ENCODE measurements around the gene MRPL21.

The MRPL21 gene

GRCh38 chr11:68854273-68854958 lies 49.2 kb downstream of the MRPL21 start:
- H3K4me1 ChIP-seq (ENCODE audit: low read length): no peaks in the 10 kb centered on the region
- H3K27ac ChIP-seq (ENCODE audit: low read length): no peak overlapping the region
- no peak overlapping the region for H2AFZ ChIP-seq (ENCODE audit: low read length)
- no peak for DNase-seq
- peaks cover 21% of the 10 kb centered on the region for H3K27me3 ChIP-seq (replicated peaks; ENCODE audit: insufficient read depth, low read length)
- H3K36me3 ChIP-seq (replicated peaks; ENCODE audit: insufficient read depth, low read length): no peaks in the 10 kb centered on the region
- no peaks in the 10 kb centered on the region for H3F3A ChIP-seq (ENCODE audit: insufficient read depth, low read length)
- H3K79me2 ChIP-seq (ENCODE audit: low read length): no peaks in the 10 kb centered on the region
- no peak overlapping the region for H3K4me3 ChIP-seq (ENCODE audit: low read length)
- no peaks in the 10 kb centered on the region for H3K9me2 ChIP-seq (replicated peaks; ENCODE audit: insufficient read depth, low read length)
- no peaks in the 10 kb centered on the region for H3K9me3 ChIP-seq (replicated peaks; ENCODE audit: insufficient read depth, low read length)
- no peak overlapping the region for H3K9ac ChIP-seq (ENCODE audit: low read length)
- H3K4me2 ChIP-seq (ENCODE audit: low read depth, low read length): no peak overlapping the region
- no peaks in the 10 kb centered on the region for H4K20me1 ChIP-seq (ENCODE audit: insufficient read depth, low read length)
- TF ChIP-seq EZH2 (optimal IDR thresholded peaks at IDR 0.05; ENCODE audit: low read depth, low read length) (no peak), EZH2phosphoT487 (IDR thresholded peaks at IDR 0.05; ENCODE audit: low read length) (no peak)
- TF ChIP-seq, protein P1, sequence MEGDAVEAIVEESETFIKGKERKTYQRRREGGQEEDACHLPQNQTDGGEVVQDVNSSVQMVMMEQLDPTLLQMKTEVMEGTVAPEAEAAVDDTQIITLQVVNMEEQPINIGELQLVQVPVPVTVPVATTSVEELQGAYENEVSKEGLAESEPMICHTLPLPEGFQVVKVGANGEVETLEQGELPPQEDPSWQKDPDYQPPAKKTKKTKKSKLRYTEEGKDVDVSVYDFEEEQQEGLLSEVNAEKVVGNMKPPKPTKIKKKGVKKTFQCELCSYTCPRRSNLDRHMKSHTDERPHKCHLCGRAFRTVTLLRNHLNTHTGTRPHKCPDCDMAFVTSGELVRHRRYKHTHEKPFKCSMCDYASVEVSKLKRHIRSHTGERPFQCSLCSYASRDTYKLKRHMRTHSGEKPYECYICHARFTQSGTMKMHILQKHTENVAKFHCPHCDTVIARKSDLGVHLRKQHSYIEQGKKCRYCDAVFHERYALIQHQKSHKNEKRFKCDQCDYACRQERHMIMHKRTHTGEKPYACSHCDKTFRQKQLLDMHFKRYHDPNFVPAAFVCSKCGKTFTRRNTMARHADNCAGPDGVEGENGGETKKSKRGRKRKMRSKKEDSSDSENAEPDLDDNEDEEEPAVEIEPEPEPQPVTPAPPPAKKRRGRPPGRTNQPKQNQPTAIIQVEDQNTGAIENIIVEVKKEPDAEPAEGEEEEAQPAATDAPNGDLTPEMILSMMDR (IDR thresholded peaks at IDR 0.05; ENCODE audit: low read length): no peak

DNA sequence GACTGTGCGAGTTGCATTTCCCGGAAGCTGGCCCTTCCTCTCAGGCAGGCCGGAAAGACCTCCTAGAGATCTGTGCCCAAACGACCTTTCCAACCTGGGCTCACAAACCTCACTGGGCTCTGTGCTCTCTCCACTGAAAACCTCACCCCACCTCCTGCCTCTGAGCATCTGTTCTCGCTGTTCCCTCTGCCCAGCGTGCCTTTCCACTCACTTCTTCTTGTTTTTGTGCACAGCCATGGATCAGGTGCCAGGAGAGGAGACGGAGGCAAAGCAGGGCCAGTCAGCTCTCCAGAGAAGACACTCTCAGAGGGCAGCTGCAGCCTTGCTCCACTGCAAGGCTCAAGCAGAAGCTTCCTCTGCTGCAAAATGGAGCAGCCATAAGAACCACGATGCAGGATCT lies 51.0 kb downstream of the MRPL21 start:
- Histone ChIP-seq H3F3A (ENCODE audit: insufficient read depth, low read length) (no peaks in the 10 kb centered on the region), H3K79me2 (ENCODE audit: low read length) (no peaks in the 10 kb centered on the region), H3K4me1 (ENCODE audit: low read length) (no peaks in the 10 kb centered on the region), H3K9me3 (replicated peaks; ENCODE audit: insufficient read depth, low read length) (no peaks in the 10 kb centered on the region), H2AFZ (ENCODE audit: low read length) (no peak overlapping the region), H3K4me2 (ENCODE audit: low read depth, low read length) (no peak overlapping the region), H3K27ac (ENCODE audit: low read length) (no peak overlapping the region), H3K4me3 (ENCODE audit: low read length) (no peak overlapping the region), H3K27me3 (replicated peaks; ENCODE audit: insufficient read depth, low read length) (peaks cover 21% of the 10 kb centered on the region), H3K36me3 (replicated peaks; ENCODE audit: insufficient read depth, low read length) (no peaks in the 10 kb centered on the region), H4K20me1 (ENCODE audit: insufficient read depth, low read length) (no peaks in the 10 kb centered on the region), H3K9ac (ENCODE audit: low read length) (no peak overlapping the region), H3K9me2 (replicated peaks; ENCODE audit: insufficient read depth, low read length) (no peaks in the 10 kb centered on the region)
- TF ChIP-seq EZH2 (optimal IDR thresholded peaks at IDR 0.05; ENCODE audit: low read depth, low read length): no peak
- no peak for DNase-seq

GRCh38 chr11:68848429-68848828 lies 55.2 kb downstream of the MRPL21 start:
- Histone ChIP-seq H3K9me3 (replicated peaks; ENCODE audit: insufficient read depth, low read length) (no peaks in the 10 kb centered on the region), H3K9me2 (replicated peaks; ENCODE audit: insufficient read depth, low read length) (no peaks in the 10 kb centered on the region), H2AFZ (ENCODE audit: low read length) (no peak overlapping the region), H3K27me3 (replicated peaks; ENCODE audit: insufficient read depth, low read length) (no peaks in the 10 kb centered on the region), H3K27ac (ENCODE audit: low read length) (no peak overlapping the region), H3K4me3 (ENCODE audit: low read length) (no peak overlapping the region), H3K4me1 (ENCODE audit: low read length) (no peaks in the 10 kb centered on the region), H3K79me2 (ENCODE audit: low read length) (no peaks in the 10 kb centered on the region), H4K20me1 (ENCODE audit: insufficient read depth, low read length) (no peaks in the 10 kb centered on the region), H3K36me3 (replicated peaks; ENCODE audit: insufficient read depth, low read length) (no peaks in the 10 kb centered on the region), H3K9ac (ENCODE audit: low read length) (no peak overlapping the region), H3F3A (ENCODE audit: insufficient read depth, low read length) (peaks cover 9% of the 10 kb centered on the region), H3K4me2 (ENCODE audit: low read depth, low read length) (no peak overlapping the region)
- no peak for DNase-seq
- no peak for TF ChIP-seq EZH2 (optimal IDR thresholded peaks at IDR 0.05; ENCODE audit: low read depth, low read length)
- TF ChIP-seq, protein P1 (IDR thresholded peaks at IDR 0.05; ENCODE audit: low read length): no peak
- TF ChIP-seq EZH2phosphoT487 (IDR thresholded peaks at IDR 0.05; ENCODE audit: low read length): no peak

GRCh38 chr11:68847395-68847794 lies 56.2 kb downstream of the MRPL21 start:
- Histone ChIP-seq H3K27ac (ENCODE audit: low read length) (no peak overlapping the region), H3K9me2 (replicated peaks; ENCODE audit: insufficient read depth, low read length) (no peaks in the 10 kb centered on the region), H4K20me1 (ENCODE audit: insufficient read depth, low read length) (no peaks in the 10 kb centered on the region), H3K36me3 (replicated peaks; ENCODE audit: insufficient read depth, low read length) (no peaks in the 10 kb centered on the region), H3K79me2 (ENCODE audit: low read length) (peaks cover 1% of the 10 kb centered on the region; the same call in 1 of the 2 replicates), H3K4me2 (ENCODE audit: low read depth, low read length) (no peak overlapping the region), H3K27me3 (replicated peaks; ENCODE audit: insufficient read depth, low read length) (no peaks in the 10 kb centered on the region), H3K4me3 (ENCODE audit: low read length) (no peak overlapping the region), H3K4me1 (ENCODE audit: low read length) (peaks cover 5% of the 10 kb centered on the region; the same call in 1 of the 2 replicates), H3K9ac (ENCODE audit: low read length) (no peak overlapping the region), H3F3A (ENCODE audit: insufficient read depth, low read length) (peaks cover 19% of the 10 kb centered on the region), H3K9me3 (replicated peaks; ENCODE audit: insufficient read depth, low read length) (no peaks in the 10 kb centered on the region), H2AFZ (ENCODE audit: low read length) (no peak overlapping the region)
- TF ChIP-seq EZH2 (optimal IDR thresholded peaks at IDR 0.05; ENCODE audit: low read depth, low read length) (no peak), EZH2phosphoT487 (IDR thresholded peaks at IDR 0.05; ENCODE audit: low read length) (no peak)
- TF ChIP-seq, protein P1 (IDR thresholded peaks at IDR 0.05; ENCODE audit: low read length): no peak
- DNase-seq: no peak

Data from MM.1S (cell line).